ENCODE measurements around the gene TMED4.
A peak's percentile ranks its signal among the peaks of the same experiment; 100 is the strongest.

Gene TMED4

DNA sequence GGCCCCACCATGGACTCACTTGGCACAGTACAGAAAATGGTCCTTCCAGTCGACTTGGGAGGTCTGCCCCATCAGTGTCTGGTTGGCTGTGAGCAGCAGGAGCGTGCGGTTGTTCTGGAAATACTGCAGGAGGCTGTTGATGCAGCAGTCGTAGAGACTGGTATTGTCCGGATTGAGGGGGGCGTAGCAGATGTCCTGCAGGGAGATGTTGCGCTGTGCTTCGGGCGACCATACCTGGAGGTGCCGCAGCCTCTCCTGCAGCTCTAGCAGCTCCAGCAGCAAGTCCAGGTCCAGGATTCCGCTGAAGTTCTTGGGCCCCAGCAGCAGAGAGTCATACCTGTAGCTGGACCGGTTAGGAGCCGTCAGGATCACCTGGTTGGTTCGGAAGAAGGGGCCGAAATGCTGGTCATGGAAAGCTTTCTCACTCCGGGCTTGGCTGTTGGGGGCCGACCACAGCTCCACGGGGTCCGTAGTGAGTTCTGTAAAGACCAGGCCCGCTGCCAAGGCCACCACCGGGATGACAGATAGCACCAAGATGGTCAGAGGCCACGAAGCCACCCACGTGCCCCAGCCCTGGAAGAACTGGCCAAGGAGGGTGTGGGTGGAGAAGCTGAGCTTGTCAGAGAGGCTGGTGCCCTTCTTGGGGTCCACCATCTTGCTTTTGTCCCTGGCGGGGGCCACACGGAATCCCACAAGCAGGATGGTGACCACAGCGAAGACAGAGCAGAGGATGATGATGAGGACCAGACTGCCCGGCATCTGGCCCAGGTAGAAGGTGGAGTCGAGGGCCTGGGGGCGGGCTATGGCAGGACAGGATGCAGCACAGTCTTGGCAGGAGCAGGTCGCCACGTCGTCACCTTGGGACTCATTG lies 43.0 kb downstream of the TMED4 start:
- H3K4me3 ChIP-seq (ENCODE audit: low read depth, low read length) = no peak overlapping the region
- TF ChIP-seq, protein P1, sequence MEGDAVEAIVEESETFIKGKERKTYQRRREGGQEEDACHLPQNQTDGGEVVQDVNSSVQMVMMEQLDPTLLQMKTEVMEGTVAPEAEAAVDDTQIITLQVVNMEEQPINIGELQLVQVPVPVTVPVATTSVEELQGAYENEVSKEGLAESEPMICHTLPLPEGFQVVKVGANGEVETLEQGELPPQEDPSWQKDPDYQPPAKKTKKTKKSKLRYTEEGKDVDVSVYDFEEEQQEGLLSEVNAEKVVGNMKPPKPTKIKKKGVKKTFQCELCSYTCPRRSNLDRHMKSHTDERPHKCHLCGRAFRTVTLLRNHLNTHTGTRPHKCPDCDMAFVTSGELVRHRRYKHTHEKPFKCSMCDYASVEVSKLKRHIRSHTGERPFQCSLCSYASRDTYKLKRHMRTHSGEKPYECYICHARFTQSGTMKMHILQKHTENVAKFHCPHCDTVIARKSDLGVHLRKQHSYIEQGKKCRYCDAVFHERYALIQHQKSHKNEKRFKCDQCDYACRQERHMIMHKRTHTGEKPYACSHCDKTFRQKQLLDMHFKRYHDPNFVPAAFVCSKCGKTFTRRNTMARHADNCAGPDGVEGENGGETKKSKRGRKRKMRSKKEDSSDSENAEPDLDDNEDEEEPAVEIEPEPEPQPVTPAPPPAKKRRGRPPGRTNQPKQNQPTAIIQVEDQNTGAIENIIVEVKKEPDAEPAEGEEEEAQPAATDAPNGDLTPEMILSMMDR (conservative IDR thresholded peaks at IDR 0.05; ENCODE audit: low read depth, low read length) = no peak
- DNase-seq (ENCODE audit: low read depth) = no peak

DNA sequence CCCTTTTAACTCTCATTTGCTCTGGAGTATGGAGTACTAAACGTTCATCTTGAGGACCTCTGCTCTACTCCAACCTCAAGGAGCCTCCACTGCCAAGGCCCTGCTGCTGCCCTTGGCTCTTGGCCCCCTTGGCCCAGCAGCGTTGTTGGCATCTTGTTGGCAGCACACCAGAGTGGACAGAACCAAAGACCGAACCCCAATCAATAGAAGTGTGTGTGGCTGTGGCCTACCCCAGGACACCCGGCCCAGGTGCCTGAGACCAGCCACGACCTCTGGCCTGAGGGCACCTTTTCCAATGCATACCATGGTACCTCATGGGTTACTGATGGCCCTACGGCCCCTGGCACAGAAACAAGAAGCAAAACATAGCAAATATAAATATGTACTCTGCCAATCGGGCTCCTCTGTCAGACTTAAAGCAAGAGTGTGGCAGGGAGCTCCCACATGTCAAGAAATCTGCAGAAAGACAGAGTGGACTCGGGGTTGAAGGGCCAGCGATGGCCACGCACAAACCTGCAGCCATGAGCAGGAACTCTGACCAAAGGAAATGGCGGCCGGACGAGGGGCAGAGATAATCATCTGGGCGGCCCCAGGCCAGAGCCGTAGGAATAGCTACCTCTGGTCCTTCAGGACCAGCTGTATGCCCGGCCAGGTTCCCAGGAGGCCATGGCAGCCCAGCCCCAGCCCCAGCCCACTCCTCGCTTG lies 43.8 kb downstream of the TMED4 start:
- no peak overlapping the region for H3K4me3 ChIP-seq (ENCODE audit: low read depth, low read length)
- TF ChIP-seq, protein P1 (conservative IDR thresholded peaks at IDR 0.05; ENCODE audit: low read depth, low read length) = no peak
- DNase-seq (ENCODE audit: low read depth) = no peak

DNA sequence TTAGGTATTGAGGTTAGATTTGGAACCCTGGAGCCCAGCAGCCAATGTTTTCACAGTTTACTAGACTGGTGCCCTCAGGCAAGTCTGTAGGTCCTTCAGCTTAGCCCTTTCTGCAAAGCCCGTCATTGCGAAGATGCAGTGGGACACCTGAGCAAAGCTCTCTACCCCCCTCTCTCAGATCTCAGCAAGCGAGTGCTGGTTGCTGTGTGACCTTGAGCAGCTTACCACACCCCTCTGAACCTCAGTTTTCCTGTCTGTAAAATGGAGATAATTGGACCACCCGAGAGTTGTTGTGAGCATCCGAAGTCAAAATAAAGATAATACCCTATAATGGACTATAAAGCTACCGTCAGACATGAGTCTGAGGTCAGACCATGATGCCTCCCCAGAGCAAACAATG lies 44.6 kb downstream of the TMED4 start:
- TF ChIP-seq, protein P1 (conservative IDR thresholded peaks at IDR 0.05; ENCODE audit: low read depth, low read length) = no peak
- no peak overlapping the region for H3K4me3 ChIP-seq (ENCODE audit: low read depth, low read length)
- no peak for DNase-seq (ENCODE audit: low read depth)

DNA sequence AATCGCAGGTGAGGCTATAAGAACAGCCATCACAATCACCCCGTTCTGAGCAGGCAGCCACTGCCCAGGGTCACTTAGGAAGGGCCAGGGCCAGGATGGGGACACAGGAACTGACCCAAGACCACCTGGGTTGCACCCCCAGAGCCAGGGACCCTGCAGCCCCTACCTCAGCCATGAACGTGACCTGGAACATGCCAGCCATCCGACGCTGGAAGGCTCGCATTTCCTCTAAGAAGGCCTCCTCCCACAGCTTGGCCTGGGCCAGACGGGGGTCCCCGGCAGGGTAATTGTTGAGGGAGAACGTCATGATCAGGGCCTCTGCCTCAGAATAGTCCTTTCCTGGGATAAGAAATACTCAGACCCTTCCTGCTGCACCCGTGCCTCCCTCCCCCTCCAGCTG lies 45.9 kb downstream of the TMED4 start:
- TF ChIP-seq, protein P1 (conservative IDR thresholded peaks at IDR 0.05; ENCODE audit: low read depth, low read length) = no peak
- H3K4me3 ChIP-seq (ENCODE audit: low read depth, low read length) = no peak overlapping the region
- no peak for DNase-seq (ENCODE audit: low read depth)

DNA sequence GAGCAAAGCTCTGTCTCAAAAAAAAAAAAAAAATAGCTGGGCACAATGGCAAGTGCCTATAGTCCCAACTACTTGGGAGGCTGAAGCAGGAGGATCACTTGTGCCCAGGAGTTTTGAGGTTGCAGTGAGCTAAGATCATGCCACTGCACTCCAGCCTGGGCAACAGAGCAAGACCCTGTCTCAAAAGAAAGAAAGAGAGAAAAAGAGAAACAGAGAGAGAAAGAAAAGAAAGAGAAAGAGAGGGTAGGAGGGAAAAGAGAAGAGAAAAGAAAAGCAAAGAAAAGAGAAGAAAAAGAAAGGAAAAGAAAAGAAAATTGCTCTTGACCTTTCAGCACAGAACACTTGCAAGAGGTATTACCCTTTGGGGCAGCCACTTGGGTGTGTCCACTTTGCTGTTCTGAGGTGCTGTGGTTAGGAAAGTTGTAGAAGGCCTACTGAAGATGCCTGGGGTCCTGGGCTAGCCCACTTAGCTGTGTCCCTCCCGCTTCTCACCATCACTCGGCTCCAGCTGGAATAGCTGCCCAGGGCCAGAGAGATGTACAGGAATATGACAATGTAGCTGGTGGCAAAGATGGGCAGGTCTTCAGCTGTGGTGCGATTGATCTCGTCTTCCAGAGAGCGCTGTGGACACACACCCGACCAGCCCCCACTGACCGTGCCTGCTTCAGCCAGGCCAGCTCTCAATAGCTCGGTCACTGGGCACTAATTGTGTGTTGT lies 46.5 kb downstream of the TMED4 start:
- H3K4me3 ChIP-seq (ENCODE audit: low read depth, low read length) = no peak overlapping the region
- TF ChIP-seq, protein P1 (conservative IDR thresholded peaks at IDR 0.05; ENCODE audit: low read depth, low read length) = no peak
- no peak for DNase-seq (ENCODE audit: low read depth)

DNA sequence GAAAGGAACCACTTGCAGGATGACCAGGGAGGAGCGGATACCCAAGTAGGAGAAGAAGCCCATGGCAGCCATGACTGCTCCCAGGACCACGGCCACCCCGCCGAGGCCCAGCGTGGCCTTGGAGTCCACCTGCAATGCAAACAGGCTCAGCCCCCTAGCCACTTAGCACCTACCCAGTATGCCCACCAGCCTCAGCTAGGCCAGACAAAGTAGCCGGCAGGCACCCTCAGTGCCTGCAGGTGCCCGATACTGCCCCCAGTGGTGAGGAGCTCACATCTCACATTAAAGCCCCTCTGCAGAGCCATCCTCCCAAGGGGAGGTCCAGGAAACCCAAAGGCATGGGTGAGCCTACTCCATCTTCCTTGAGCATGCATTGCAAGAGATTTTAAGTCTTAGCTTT lies 47.5 kb downstream of the TMED4 start:
- peak; percentile 41 for DNase-seq (ENCODE audit: low read depth)
- no peak overlapping the region for H3K4me3 ChIP-seq (ENCODE audit: low read depth, low read length)
- TF ChIP-seq, protein P1 (conservative IDR thresholded peaks at IDR 0.05; ENCODE audit: low read depth, low read length) = peak; percentile 70

Measured in choroid plexus epithelial cell (primary cell).